HCT116 (cell line): ENCODE results near the gene ZAP70.

Experiments
- ATF3 ChIP-seq: IDR thresholded peaks from 2 replicates; pipeline ENCODE4 v1.6.1; 2012
- CEBPB ChIP-seq: IDR thresholded peaks from 2 replicates; pipeline ENCODE4 v1.6.1; 2012; ENCODE audit warnings: low read depth
- CTCF ChIP-seq, 3 experiments: fragments of 200-600 bp in 1 of 3; sonication (generic) in 1 of 3; IDR thresholded peaks in 2 of 3; conservative IDR thresholded peaks in 1 of 3; 2 replicates each; pipeline ENCODE4 v1.5.1; 2012 to 2017; ENCODE audit warnings: low read depth in 2 of 3, low read length in 2 of 3, antibody characterized with exemption in 1 of 3, borderline replicate concordance in 1 of 3, control low read depth in 1 of 3, mild to moderate bottlenecking in 1 of 3, mixed read lengths in 1 of 3, mixed run types in 1 of 3, moderate library complexity in 1 of 3; ENCODE audit not compliant: insufficient read depth in 1 of 3
- EZH2phosphoT487 ChIP-seq: fragments of 200-600 bp; IDR thresholded peaks from 2 replicates; pipeline ENCODE4 v1.6.1; 2018; ENCODE audit warnings: antibody characterized with exemption, borderline replicate concordance
- POLR2A ChIP-seq: IDR thresholded peaks from 2 replicates; pipeline ENCODE4 v1.7.0; 2011; ENCODE audit warnings: borderline replicate concordance; ENCODE audit not compliant: insufficient read depth, insufficient read length; ENCODE audit errors: extremely low read depth
- POLR2AphosphoS5 ChIP-seq: IDR thresholded peaks from 2 replicates; pipeline ENCODE4 v1.6.1; 2011; ENCODE audit warnings: mild to moderate bottlenecking, low read depth, low read length, moderate library complexity
- SRF ChIP-seq: IDR thresholded peaks from 2 replicates; pipeline ENCODE4 v1.6.1; 2012; ENCODE audit warnings: low read depth
- ZNF274 ChIP-seq: fragments of 200-500 bp; sonication (Bioruptor generic); IDR thresholded peaks from 2 replicates; pipeline ENCODE4 v1.6.1; 2014; ENCODE audit warnings: mild to moderate bottlenecking, low read depth, low read length, inconsistent platforms

- TF ChIP-seq SRF = no peak
- TF ChIP-seq EZH2phosphoT487 = no peak
- TF ChIP-seq CTCF (IDR thresholded peaks at IDR 0.05 in 2 of 3, conservative IDR thresholded peaks at IDR 0.05 in 1 of 3; ENCODE audit: borderline replicate concordance in 1 of 3, insufficient read depth in 1 of 3, low read depth in 2 of 3, low read length in 2 of 3) = no peak
- no peak for TF ChIP-seq ATF3
- TF ChIP-seq POLR2A = no peak
- no peak for TF ChIP-seq CEBPB
- no peak for TF ChIP-seq POLR2AphosphoS5
- TF ChIP-seq ZNF274 = no peak
These were observed 75.7 kb downstream of the ZAP70 start for GRCh38 chr2:97788986-97789644.
